HFFc6 (cell line): ENCODE measurements around the gene THRSP. TPM values are rescaled to one million over a fixed set of nuclear protein-coding genes. Genes with fewer than 3 reads are reported as not detected.
A peak's percentile ranks its signal among the peaks of the same experiment; 100 is the strongest.

Experiments
- DNase-seq: peaks from one replicate; pipeline ENCODE4 v3.0.0-alpha.2; 2018
- H3K27ac Mint-ChIP-seq: 2 replicates; pipeline ENCODE4 v1.8.0; 2020; ENCODE audit warnings: mild to moderate bottlenecking, mixed read lengths
- H3K27me3 Mint-ChIP-seq: 2 replicates; pipeline ENCODE4 v1.8.0; 2021; ENCODE audit warnings: mild to moderate bottlenecking, moderate library complexity, mixed read lengths; ENCODE audit not compliant: insufficient read depth
- H3K36me3 Mint-ChIP-seq: 2 replicates; pipeline ENCODE4 v1.8.0; 2021; ENCODE audit warnings: low read depth, mixed read lengths
- H3K4me1 Mint-ChIP-seq: 2 replicates; pipeline ENCODE4 v1.8.0; 2020; ENCODE audit warnings: low read depth, mixed read lengths
- H3K4me3 Mint-ChIP-seq: 2 replicates; pipeline ENCODE4 v1.8.0; 2020; ENCODE audit warnings: mild to moderate bottlenecking, moderate library complexity, mixed read lengths
- H3K9me3 Mint-ChIP-seq: 2 replicates; pipeline ENCODE4 v1.8.0; 2020; ENCODE audit warnings: mild to moderate bottlenecking, mixed read lengths
- CTCF ChIP-seq: fragments of 200-600 bp; sonication (generic); IDR thresholded peaks from 2 replicates; pipeline ENCODE4 v1.5.0; 2021; ENCODE audit warnings: antibody characterized with exemption, mild to moderate bottlenecking
- total RNA-seq, 6 experiments: library from RNA; stranded (reverse); fragmentation: NEBNext Ultra II Directional; extraction: Animal tissue kit (Norgen Biotek cat#: 25700); gene quantifications; 2 replicates in 1 of 6; 3 replicates in 5 of 6; pipeline ENCODE4 v1.2.3, GENCODE V29; 2021

The THRSP gene
- total RNA-seq, 6 experiments from 2014 or later, result not detected

GRCh38 chr11:78094250-78094649 is 30.6 kb downstream of the THRSP start:
- no peaks in the 10 kb centered on the region for H3K9me3 Mint-ChIP-seq
- H3K27me3 Mint-ChIP-seq, result no peaks in the 10 kb centered on the region; the same call in 1 of the 2 replicates
- peaks cover 7% of the 10 kb centered on the region; the same call in 1 of the 2 replicates for H3K36me3 Mint-ChIP-seq

GRCh38 chr11:78097666-78098385 is 34.2 kb downstream of the THRSP start:
- H3K4me1 Mint-ChIP-seq, result peaks cover 7% of the 10 kb centered on the region
- no peak for TF ChIP-seq CTCF
- H3K9me3 Mint-ChIP-seq, result no peaks in the 10 kb centered on the region
- no peaks in the 10 kb centered on the region; the same call in 1 of the 2 replicates for H3K27me3 Mint-ChIP-seq
- no peak overlapping the region for H3K27ac Mint-ChIP-seq
- no peak overlapping the region for H3K4me3 Mint-ChIP-seq
- peaks cover 18% of the 10 kb centered on the region; the same call in 1 of the 2 replicates for H3K36me3 Mint-ChIP-seq
- no peak for DNase-seq

More at GRCh38 chr11:78094250-78094649, 30.6 kb downstream of the THRSP start:
- Mint-ChIP-seq H3K27ac (no peak overlapping the region), H3K4me1 (no peaks in the 10 kb centered on the region), H3K4me3 (no peak overlapping the region)
- TF ChIP-seq CTCF, result no peak
- DNase-seq, result no peak

- Mint-ChIP-seq H3K4me1 (peaks cover 15% of the 10 kb centered on the region), H3K36me3 (peaks cover 14% of the 10 kb centered on the region; the same call in 1 of the 2 replicates), H3K27ac (no peak overlapping the region), H3K4me3 (no peak overlapping the region), H3K27me3 (no peaks in the 10 kb centered on the region), H3K9me3 (no peaks in the 10 kb centered on the region)
- DNase-seq, result no peak
- TF ChIP-seq CTCF, result no peak
Observed at GRCh38 chr11:78099666-78100065, 36.0 kb downstream of the THRSP start.

GRCh38 chr11:78100261-78100660 is 36.6 kb downstream of the THRSP start:
- no peaks in the 10 kb centered on the region for H3K9me3 Mint-ChIP-seq
- H3K4me1 Mint-ChIP-seq, result peaks cover 21% of the 10 kb centered on the region
- peaks cover 10% of the 10 kb centered on the region; the same call in 1 of the 2 replicates for H3K36me3 Mint-ChIP-seq
- H3K27me3 Mint-ChIP-seq, result no peaks in the 10 kb centered on the region
- H3K4me3 Mint-ChIP-seq, result no peak overlapping the region
- no peak for TF ChIP-seq CTCF
- H3K27ac Mint-ChIP-seq, result no peak overlapping the region
- DNase-seq, result no peak

GRCh38 chr11:78100676-78101472 is 37.2 kb downstream of the THRSP start:
- Mint-ChIP-seq H3K4me1 (peaks cover 21% of the 10 kb centered on the region), H3K27me3 (no peaks in the 10 kb centered on the region), H3K36me3 (peaks cover 10% of the 10 kb centered on the region; the same call in 1 of the 2 replicates), H3K9me3 (no peaks in the 10 kb centered on the region), H3K27ac (0 out of 2 replicates have a peak overlapping the region, but pooled peaks have one; percentile 24), H3K4me3 (no peak overlapping the region)
- TF ChIP-seq CTCF, result no peak
- DNase-seq, result no peak
